K562 (cell line): Measurements from ENCODE around the gene SCIN. TPM values are rescaled to one million over a fixed set of nuclear protein-coding genes. Genes with fewer than 3 reads are reported as not detected.
A peak's percentile ranks its signal among the peaks of the same experiment; 100 is the strongest.

Experiments
- AFF1 ChIP-seq, 2 experiments: fragments of 450-650 bp; IDR thresholded peaks; 2 replicates each; pipeline ENCODE4 v1.6.1; 2018; ENCODE audit warnings: mild to moderate bottlenecking in 2 of 2, low read depth in 1 of 2; ENCODE audit not compliant: partially characterized antibody in 2 of 2
- CHD1 ChIP-seq: fragments of 200-600 bp; sonication (generic); IDR thresholded peaks from one replicate; pipeline ENCODE4 v1.6.1; 2012; ENCODE audit warnings: mild to moderate bottlenecking, moderate library complexity, low read length, inconsistent platforms
- ELF1 ChIP-seq: fragments of 200-800 bp; sonication (Bioruptor generic); IDR thresholded peaks from 2 replicates; pipeline ENCODE4 v1.6.1; 2016; ENCODE audit warnings: missing genetic modification characterization, missing compliant biosample characterization
- HDGF ChIP-seq: fragments of 450-650 bp; IDR thresholded peaks from 2 replicates; pipeline ENCODE4 v1.6.1; 2016
- KHSRP ChIP-seq: fragments of 450-650 bp; IDR thresholded peaks from 2 replicates; pipeline ENCODE4 v1.6.1; 2017
- L3MBTL2 ChIP-seq: fragments of 450-650 bp; IDR thresholded peaks from 2 replicates; pipeline ENCODE4 v1.6.1; 2016; ENCODE audit warnings: mild to moderate bottlenecking, moderate library complexity
- MECOM ChIP-seq: fragments of 250-450 bp; sonication (Bioruptor Pico); IDR thresholded peaks from 2 replicates; pipeline ENCODE4 v1.8.0; 2022; ENCODE audit warnings: inconsistent platforms
- MEIS2 ChIP-seq: fragments of 450-650 bp; IDR thresholded peaks from 2 replicates; pipeline ENCODE4 v1.6.1; 2014; ENCODE audit warnings: mild to moderate bottlenecking; ENCODE audit not compliant: partially characterized antibody
- MYBL2 ChIP-seq, 2 experiments: fragments of 450-650 bp in 1 of 2; sonication (generic) in 1 of 2; formaldehyde crosslinking in 1 of 2; IDR thresholded peaks; 2 replicates each; pipeline versions ENCODE4 v1.6.1 to v1.8.1; 2017 to 2022; ENCODE audit warnings: borderline replicate concordance in 1 of 2, inconsistent platforms in 1 of 2, low read depth in 1 of 2, mild to moderate bottlenecking in 1 of 2, missing genetic modification reagents in 1 of 2, moderate library complexity in 1 of 2
- NFE2 ChIP-seq: IDR thresholded peaks from 2 replicates; pipeline ENCODE4 v1.6.1; 2014; ENCODE audit warnings: antibody characterized with exemption, low read depth
- PTTG1 ChIP-seq: fragments of 450-650 bp; IDR thresholded peaks from 2 replicates; pipeline ENCODE4 v1.6.1; 2016; ENCODE audit warnings: low read depth, mild to moderate bottlenecking, missing genetic modification characterization, missing compliant biosample characterization
- RBM17 ChIP-seq: fragments of 200-400 bp; formaldehyde crosslinking; IDR thresholded peaks from 2 replicates; pipeline ENCODE4 v1.6.1; 2017; ENCODE audit warnings: low read depth, mild to moderate bottlenecking, low read length, borderline replicate concordance
- RNF2 ChIP-seq: sonication (generic); IDR thresholded peaks from 2 replicates; pipeline ENCODE4 v1.6.1; 2016
- SIRT6 ChIP-seq: IDR thresholded peaks from one replicate; pipeline ENCODE4 v1.6.1; 2012; ENCODE audit warnings: low read depth, mild to moderate bottlenecking, control low read depth, inconsistent platforms, low read length, moderate library complexity
- SMC3 ChIP-seq: conservative IDR thresholded peaks from 2 replicates; pipeline ENCODE4 v1.6.1; 2011; ENCODE audit warnings: low read depth, low read length, improper control_type of control experiment; ENCODE audit not compliant: insufficient read depth
- VEZF1 ChIP-seq: fragments of 200-800 bp; sonication (Bioruptor generic); IDR thresholded peaks from 2 replicates; pipeline ENCODE4 v1.6.1; 2017; ENCODE audit warnings: missing genetic modification characterization, missing compliant biosample characterization
- XRCC4 ChIP-seq: IDR thresholded peaks from one replicate; pipeline ENCODE4 v1.6.1; 2011; ENCODE audit not compliant: insufficient read depth, insufficient read length; ENCODE audit errors: extremely low read depth
- YBX1 ChIP-seq: fragments of 450-650 bp; IDR thresholded peaks from 2 replicates; pipeline ENCODE4 v1.7.1; 2016; ENCODE audit warnings: mild to moderate bottlenecking
- ZNF324 ChIP-seq: fragments of 250-450 bp; sonication (Bioruptor Pico); IDR thresholded peaks from 2 replicates; pipeline ENCODE4 v1.4.0; 2020; ENCODE audit warnings: mild to moderate bottlenecking
- ZNF431 ChIP-seq: sonication (generic); formaldehyde crosslinking; IDR thresholded peaks from 2 replicates; pipeline ENCODE4 v1.8.0; 2022; ENCODE audit warnings: mild to moderate bottlenecking, missing genetic modification reagents
- ZNF655 ChIP-seq: fragments of 250-450 bp; sonication (Bioruptor Pico); IDR thresholded peaks from 2 replicates; pipeline ENCODE4 v1.5.0; 2021
- polyA plus RNA-seq, 8 experiments: library from polyadenylated mRNA; depleted of rRNA in 4 of 8; stranded (reverse) in 5 of 8; unstranded in 3 of 8; fragments of >200 nt; fragmentation: Nextera tagmentation in 2 of 8; fragmentation: Illumina TruSeq in 1 of 8; extraction: Ambion mirVana in 2 of 8; extraction: Trizol in 1 of 8; gene quantifications; 2 replicates each; pipeline versions ENCODE4 v1.2.1 to v1.2.3, GENCODE V29; 2011 to 2014; ENCODE audit warnings: inconsistent platforms in 1 of 8, missing spikeins in 1 of 8
- total RNA-seq, 7 experiments: library from RNA; depleted of rRNA in 6 of 7; stranded (reverse); fragments of >200 nt in 6 of 7; fragmentation: Illumina TruSeq in 2 of 7; extraction: Trizol in 2 of 7; gene quantifications; 2 replicates each; pipeline versions ENCODE4 v1.2.1 to v1.2.3, GENCODE V29; 2011 to 2021; ENCODE audit warnings: low replicate concordance in 1 of 7

The SCIN gene
- total and polyA plus RNA-seq, 9 of the 15 experiments (the other 6 are each of a cell fraction or from before 2014, with no cell fraction given) = 0.67 to 18.2 (median 10.6) TPM

DNA sequence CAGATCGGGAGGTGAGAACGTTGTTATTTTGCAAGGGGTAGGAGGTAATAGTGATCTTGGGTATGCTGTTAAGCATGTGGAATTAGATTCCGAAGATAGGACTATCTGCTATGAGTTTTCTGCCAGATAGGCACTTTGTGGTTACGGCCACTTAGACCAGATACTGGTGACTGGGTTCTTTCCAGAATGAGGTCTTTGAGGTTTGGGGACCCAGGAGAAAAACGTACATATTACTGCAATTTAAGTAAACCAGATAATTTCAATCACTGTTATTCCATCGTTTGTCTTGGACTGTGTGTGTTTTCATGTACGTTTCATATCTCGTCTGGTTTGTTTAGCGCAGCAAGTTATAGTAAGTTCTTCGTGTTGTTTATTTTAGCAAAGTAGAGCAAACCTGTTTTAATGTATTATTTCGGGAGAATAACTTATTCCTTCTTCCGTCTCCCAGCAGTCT, 117.2 kb downstream of the SCIN start (continued):
- TF ChIP-seq SIRT6 (no peak), HDGF (no peak), ELF1 (tag) (no peak), MEIS2 (no peak), CHD1 (no peak), XRCC4 (no peak), PTTG1 (tag) (no peak), L3MBTL2 (no peak), NFE2 (no peak), KHSRP (no peak), ZNF655 (no peak), AFF1 (IDR thresholded peaks at IDR 0.05; ENCODE audit: low read depth in 1 of 2, partially characterized antibody in 2 of 2) (peak; percentile 86 to 97), YBX1 (no peak), MYBL2 (IDR thresholded peaks at IDR 0.05; ENCODE audit: low read depth) (no peak; the same call in none of the 2 replicates), MYBL2 (CRISPR knock-in tag; IDR thresholded peaks at IDR 0.05; ENCODE audit: borderline replicate concordance) (no peak), MECOM (CRISPR knock-in tag) (no peak), ZNF431 (CRISPR knock-in tag) (no peak), RNF2 (peak; percentile 3; the same call in 1 of the 2 replicates), RBM17 (no peak), ZNF324 (CRISPR knock-in tag) (0 out of 2 replicates have a peak, but pooled peaks have one; percentile 6), VEZF1 (no peak), SMC3 (no peak)
